KG1 (cell line): ENCODE data around the gene MRPL55.

Source experiments
- DNase-seq: peaks from one replicate; lab custom pipeline; 2025; lab: John Stamatoyannopoulos, UW

The MRPL55 gene

GRCh38 chr1:228084325-228084724 lies 24.8 kb downstream of the MRPL55 start:
- DNase-seq: no peak

- DNase-seq: no peak
These were observed 25.2 kb downstream of the MRPL55 start for GRCh38 chr1:228083871-228084278.

- DNase-seq: no peak
These were observed 25.9 kb downstream of the MRPL55 start for GRCh38 chr1:228082918-228083870.

GRCh38 chr1:228082214-228082917 lies 26.7 kb downstream of the MRPL55 start, which contains the start of gene ARF1:
Gene ARF1, plus strand, starts transcription at chr1:228082708. Its CDS starts 14,407 bp downstream, at chr1:228097115.
- peak; percentile 92 for DNase-seq

- no peak for DNase-seq
These were observed 27.4 kb downstream of the MRPL55 start for GRCh38 chr1:228081578-228082213.

GRCh38 chr1:228081144-228081543 lies 28.0 kb downstream of the MRPL55 start:
- no peak for DNase-seq

DNA sequence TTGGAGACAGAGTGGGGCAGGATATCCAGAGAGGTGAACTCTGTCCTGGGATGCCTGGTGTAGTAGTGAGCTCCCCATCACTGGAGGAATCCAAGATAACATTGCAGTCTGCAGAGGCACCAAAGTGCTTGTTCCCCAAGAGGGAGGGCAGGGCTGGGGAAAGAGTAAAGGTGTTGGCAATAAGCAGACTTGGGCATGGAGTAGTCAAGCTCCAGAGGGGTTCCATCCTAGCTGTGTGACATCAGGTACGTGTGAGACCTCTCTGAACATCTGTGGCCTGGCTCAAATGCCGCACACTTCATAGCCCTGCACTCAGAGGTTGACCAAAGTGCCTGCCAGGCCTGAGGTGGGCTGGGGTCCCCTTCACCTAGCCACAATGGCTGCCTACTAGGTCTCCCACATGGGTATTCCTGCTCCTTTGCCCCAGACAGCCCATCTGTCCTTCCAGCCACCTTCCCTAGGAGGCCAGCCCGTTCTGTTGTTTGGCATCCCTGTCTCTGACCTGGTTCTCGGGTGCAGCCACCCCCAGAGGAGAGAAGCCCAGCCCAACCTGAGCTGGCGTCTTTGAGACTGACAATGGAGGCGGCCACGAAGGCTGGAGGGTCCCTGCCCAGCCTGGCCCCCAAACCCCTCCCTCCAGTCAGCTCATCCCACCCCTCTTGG lies 29.4 kb downstream of the MRPL55 start:
- DNase-seq: no peak

GRCh38 chr1:228079013-228079412 lies 30.1 kb downstream of the MRPL55 start:
- no peak for DNase-seq

DNA sequence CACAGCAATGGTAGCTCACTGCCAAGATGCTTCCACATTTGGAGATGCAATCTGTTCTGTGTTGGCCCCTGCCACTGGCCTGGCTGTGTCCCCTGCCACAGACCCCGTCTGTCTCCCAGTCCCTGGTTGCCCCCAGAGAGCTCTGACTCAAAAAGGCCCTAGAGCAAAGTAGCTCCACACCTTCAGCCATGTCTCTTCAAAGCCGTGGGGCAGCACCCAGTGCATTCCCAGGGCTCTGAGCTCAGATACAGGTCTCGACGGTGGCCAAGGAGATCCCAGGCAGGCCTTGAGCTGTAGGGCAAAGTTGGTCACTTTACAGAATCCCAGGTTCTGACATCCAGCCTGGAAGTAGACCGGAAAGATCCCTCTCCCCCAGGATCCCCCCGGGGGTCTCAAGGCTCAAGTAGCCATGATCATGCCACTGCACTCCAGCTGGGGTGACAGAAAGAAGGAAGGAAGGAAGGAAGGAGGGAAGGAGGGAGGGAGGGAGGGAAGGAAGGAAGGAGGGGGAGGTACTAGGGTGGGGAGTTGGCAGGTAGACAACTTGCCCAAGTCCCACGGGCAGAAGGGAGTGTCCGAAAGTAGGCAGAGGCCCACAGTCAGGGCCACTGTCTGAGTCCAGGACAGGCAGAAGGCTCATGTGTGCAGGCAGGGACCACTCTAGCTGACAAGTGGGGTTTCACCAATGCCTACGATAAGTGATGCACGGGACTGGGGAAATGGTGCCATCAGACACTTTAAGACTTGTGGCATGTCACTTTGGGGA lies 31.4 kb downstream of the MRPL55 start:
- no peak for DNase-seq

- no peak for DNase-seq
These were observed 32.2 kb downstream of the MRPL55 start for GRCh38 chr1:228076796-228077430.

GRCh38 chr1:228075801-228076271 lies 33.3 kb downstream of the MRPL55 start:
- no peak for DNase-seq

GRCh38 chr1:228074954-228075730 lies 34.0 kb downstream of the MRPL55 start:
- no peak for DNase-seq

DNA sequence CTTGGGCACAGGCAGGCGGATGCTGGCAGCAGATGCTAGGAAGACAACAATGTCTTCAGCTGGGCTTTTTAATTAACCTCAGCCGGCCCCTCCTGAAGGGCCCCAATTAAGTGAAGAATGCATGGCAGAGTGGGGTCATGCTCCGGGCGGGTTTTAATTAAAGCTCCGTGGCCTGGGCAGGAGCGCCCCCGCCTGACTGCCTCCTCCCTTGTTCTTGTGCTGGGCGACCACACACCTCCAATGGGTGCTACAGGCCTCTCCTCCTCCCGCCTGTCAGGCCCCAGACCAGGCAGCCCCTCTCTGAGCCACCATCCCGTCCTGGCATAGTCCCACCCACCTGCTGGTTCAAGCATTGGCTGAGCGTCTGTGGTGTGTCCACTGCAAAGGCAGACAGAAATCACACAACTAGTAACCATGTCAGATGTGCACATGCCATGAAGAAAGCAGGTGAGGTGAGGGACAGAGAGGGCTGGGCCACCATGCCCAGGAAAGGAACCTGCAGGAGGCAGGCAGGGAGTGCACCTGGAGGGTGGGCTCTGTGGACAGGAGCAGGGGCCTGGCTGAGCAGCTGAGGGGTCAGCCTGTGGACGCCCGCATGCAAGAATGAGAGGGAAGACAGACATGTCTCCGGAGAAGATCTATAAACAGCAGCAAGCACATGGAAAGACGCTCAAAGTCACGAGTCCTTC lies 35.1 kb downstream of the MRPL55 start:
- DNase-seq: no peak

GRCh38 chr1:228073061-228073856 lies 35.8 kb downstream of the MRPL55 start:
- no peak for DNase-seq

GRCh38 chr1:228072658-228073043 lies 36.4 kb downstream of the MRPL55 start:
- DNase-seq: no peak

- no peak for DNase-seq
These were observed 37.1 kb downstream of the MRPL55 start for GRCh38 chr1:228071839-228072657.

DNA sequence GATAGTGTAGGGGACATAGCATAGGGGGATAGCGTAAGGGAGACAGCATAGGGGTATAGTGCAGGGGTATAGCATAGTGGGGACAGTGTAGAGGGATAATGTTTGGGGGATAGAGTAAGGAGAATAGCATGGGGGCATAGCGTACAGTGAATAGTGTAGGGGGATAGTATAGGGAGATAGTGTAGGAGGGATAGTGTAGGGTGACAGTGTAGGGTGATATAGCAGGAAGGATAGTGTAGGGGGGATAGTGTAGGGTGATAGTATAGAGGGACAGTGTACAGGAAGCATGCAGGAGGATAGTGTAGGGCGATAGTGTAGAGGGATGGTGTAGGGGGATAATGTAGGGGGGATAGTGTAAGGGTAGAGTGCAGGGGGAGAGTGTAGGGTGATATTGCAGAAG lies 38.2 kb downstream of the MRPL55 start:
- DNase-seq: no peak
